ENCODE data around the gene LBX1.
A peak's percentile ranks its signal among the peaks of the same experiment; 100 is the strongest.

LBX1 gene

GRCh38 chr10:101229266-101230182 lies at the start of gene LBX1:
LBX1 (minus strand) TSS chr10:101229463; CDS start chr10:101228815, 648 bp downstream.
- no peak for DNase-seq

- no peak for DNase-seq
These were observed 44.5 kb upstream of the LBX1 start for GRCh38 chr10:101273741-101274140.

- no peak for DNase-seq
These were observed 44.1 kb upstream of the LBX1 start for GRCh38 chr10:101273330-101273729.

GRCh38 chr10:101272229-101272868 lies 43.1 kb upstream of the LBX1 start:
- DNase-seq: peak; percentile 9 to 43

GRCh38 chr10:101270763-101271162 lies 41.5 kb upstream of the LBX1 start:
- DNase-seq: no peak

GRCh38 chr10:101267776-101268175 lies 38.5 kb upstream of the LBX1 start:
- no peak for DNase-seq

- no peak for DNase-seq
These were observed 38.0 kb upstream of the LBX1 start for GRCh38 chr10:101267290-101267680.

GRCh38 chr10:101266381-101267289 lies 37.4 kb upstream of the LBX1 start:
- DNase-seq: no peak

GRCh38 chr10:101263150-101263752 lies 34.0 kb upstream of the LBX1 start:
- DNase-seq: no peak

- DNase-seq: no peak
These were observed 32.9 kb upstream of the LBX1 start for GRCh38 chr10:101262147-101262546.

GRCh38 chr10:101261702-101262101 lies 32.4 kb upstream of the LBX1 start:
- no peak for DNase-seq

GRCh38 chr10:101260764-101261481 lies 31.7 kb upstream of the LBX1 start:
- no peak for DNase-seq

- no peak for DNase-seq
These were observed 29.1 kb upstream of the LBX1 start for GRCh38 chr10:101258179-101258885.

- no peak for DNase-seq
These were observed 28.2 kb upstream of the LBX1 start for GRCh38 chr10:101257491-101257890.

GRCh38 chr10:101257084-101257483 lies 27.8 kb upstream of the LBX1 start:
- DNase-seq: no peak

- DNase-seq: no peak
These were observed 27.1 kb upstream of the LBX1 start for GRCh38 chr10:101256387-101256786.

GRCh38 chr10:101250136-101250535 lies 20.9 kb upstream of the LBX1 start:
- no peak for DNase-seq

GRCh38 chr10:101249171-101249581 lies 19.9 kb upstream of the LBX1 start:
- DNase-seq: no peak

GRCh38 chr10:101246639-101247038 lies 17.4 kb upstream of the LBX1 start:
- no peak for DNase-seq

GRCh38 chr10:101244321-101245050 lies 15.2 kb upstream of the LBX1 start:
- DNase-seq: no peak

Data from bone marrow (tissue), 2 donors.